ENCODE results near the gene PLK5. TPM values are rescaled to one million over a fixed set of nuclear protein-coding genes. Genes with fewer than 3 reads are reported as not detected.

Gene PLK5
- total and polyA plus RNA-seq, 2 donors (not counting 1 experiment from before 2014, with no cell fraction given): not detected

GRCh38 chr19:1486720-1487575 is 36.9 kb upstream of the PLK5 start:
- Histone ChIP-seq H3K9me3 (ENCODE audit: control extremely low read depth in 1 of 3, control insufficient read depth in 2 of 3, insufficient read depth in 1 of 3, low read length in 2 of 3) (peaks cover 0 to 12% (median 0%) of the 10 kb centered on the region in 3 donors), H3K4me2 (replicated peaks; ENCODE audit: low read depth, low read length, poor library complexity, severe bottlenecking) (no peak overlapping the region), H2AFZ (ENCODE audit: insufficient read depth, low read depth, low read length, poor library complexity, severe bottlenecking) (no peak overlapping the region), H3K27ac (ENCODE audit: low read length in 2 of 2) (no peak overlapping the region), H3K27me3 (replicated peaks in 1 of 4; ENCODE audit: control extremely low read depth in 1 of 4, control insufficient read depth in 3 of 4, insufficient read depth in 4 of 4, low read length in 3 of 4) (peaks cover 0 to 4% (median 1%) of the 10 kb centered on the region in 4 experiments), H4K20me1 (ENCODE audit: control insufficient read depth, insufficient read depth, low read length, poor library complexity, severe bottlenecking) (no peaks in the 10 kb centered on the region), H3K4me1 (ENCODE audit: control insufficient read depth in 2 of 2, insufficient read depth in 2 of 2, low read length in 2 of 2) (peaks cover 14 to 17% of the 10 kb centered on the region in 2 donors), H3K4me3 (ENCODE audit: control extremely low read depth in 1 of 5, extremely low read depth in 1 of 5, insufficient read depth in 1 of 5, low read depth in 2 of 5, low read length in 4 of 5) (no peak overlapping the region), H3K79me2 (ENCODE audit: control insufficient read depth, insufficient read depth, low read length) (no peaks in the 10 kb centered on the region), H3K9ac (ENCODE audit: low read length) (no peak overlapping the region), H3K36me3 (replicated peaks in 1 of 2; ENCODE audit: control extremely low read depth in 1 of 2, control insufficient read depth in 1 of 2, extremely low read depth in 1 of 2, insufficient read depth in 2 of 2, low read length in 1 of 2) (no peaks in the 10 kb centered on the region)
- Mint-ChIP-seq H3K27me3 (no peaks in the 10 kb centered on the region), H3K9me3 (ENCODE audit: insufficient read depth) (no peaks in the 10 kb centered on the region), H3K4me3 (no peak overlapping the region), H3K4me1 (peaks cover 15% of the 10 kb centered on the region), H3K27ac (no peak overlapping the region)
- intact Hi-C loops (cut with micrococcal nuclease): no loop called here
- POLR2A ChIA-PET: no interaction called here
- no peak for TF ChIP-seq EZH2 (IDR thresholded peaks at IDR 0.05; ENCODE audit: borderline replicate concordance, insufficient read depth, low read depth, low read length, poor library complexity, severe bottlenecking)
- TF ChIP-seq CTCF (IDR thresholded peaks at IDR 0.05): no peak
- 97% methylated on average over 53 of the region's 56 CpGs for WGBS (ENCODE audit: insufficient coverage)
- DNase-seq (no peak), ATAC-seq (ENCODE audit: low read depth) (no peak)
- CTCF ChIA-PET: no interaction called here

DNA sequence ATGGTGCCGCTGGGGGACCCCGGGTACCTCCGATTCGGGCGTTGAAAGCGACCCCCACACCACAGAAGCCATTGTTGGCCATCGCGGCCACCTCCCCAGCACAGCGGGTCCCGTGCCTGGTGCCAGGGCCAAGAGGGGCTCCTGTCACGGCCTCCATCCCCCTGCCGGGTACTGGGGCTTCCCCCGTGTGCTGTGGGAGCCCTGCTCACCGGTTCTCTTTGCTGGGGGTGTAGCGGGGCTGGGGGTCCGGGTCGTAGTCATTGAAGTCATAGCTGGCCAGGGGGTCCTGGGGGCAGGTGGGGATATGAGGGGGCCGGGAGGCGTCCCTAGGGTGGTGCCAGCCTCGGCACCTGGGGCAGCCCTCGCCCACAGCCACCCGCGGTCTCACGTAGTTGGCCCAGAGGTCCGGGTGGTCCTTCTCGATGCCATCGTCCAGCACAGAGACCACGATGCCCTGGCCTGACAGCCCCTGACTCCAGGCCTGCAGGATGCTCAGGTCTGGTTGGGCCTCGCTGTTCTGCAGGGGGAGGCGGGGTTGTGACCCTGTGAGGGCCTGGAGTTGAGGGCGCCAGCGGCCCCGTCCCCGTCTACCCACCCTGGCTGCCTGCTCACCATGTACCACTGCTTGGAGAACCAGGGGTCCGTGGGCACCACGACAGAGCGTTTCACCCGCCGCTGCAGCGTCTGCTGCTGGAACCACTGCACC is 36.1 kb upstream of the PLK5 start:
- Histone ChIP-seq H3K79me2 (ENCODE audit: control insufficient read depth, insufficient read depth, low read length) (no peaks in the 10 kb centered on the region), H3K9ac (ENCODE audit: low read length) (no peak overlapping the region), H2AFZ (ENCODE audit: insufficient read depth, low read depth, low read length, poor library complexity, severe bottlenecking) (no peak overlapping the region), H3K36me3 (replicated peaks in 1 of 2; ENCODE audit: control extremely low read depth in 1 of 2, control insufficient read depth in 1 of 2, extremely low read depth in 1 of 2, insufficient read depth in 2 of 2, low read length in 1 of 2) (no peaks in the 10 kb centered on the region), H3K4me2 (replicated peaks; ENCODE audit: low read depth, low read length, poor library complexity, severe bottlenecking) (no peak overlapping the region), H3K4me1 (ENCODE audit: control insufficient read depth in 2 of 2, insufficient read depth in 2 of 2, low read length in 2 of 2) (peaks cover 14 to 17% of the 10 kb centered on the region in 2 donors), H3K27me3 (replicated peaks in 1 of 4; ENCODE audit: control extremely low read depth in 1 of 4, control insufficient read depth in 3 of 4, insufficient read depth in 4 of 4, low read length in 3 of 4) (peaks cover 0 to 7% (median 1%) of the 10 kb centered on the region in 4 experiments), H4K20me1 (ENCODE audit: control insufficient read depth, insufficient read depth, low read length, poor library complexity, severe bottlenecking) (no peaks in the 10 kb centered on the region), H3K4me3 (ENCODE audit: control extremely low read depth in 1 of 5, extremely low read depth in 1 of 5, insufficient read depth in 1 of 5, low read depth in 2 of 5, low read length in 4 of 5) (no peak overlapping the region), H3K27ac (ENCODE audit: low read length in 2 of 2) (no peak overlapping the region), H3K9me3 (ENCODE audit: control extremely low read depth in 1 of 3, control insufficient read depth in 2 of 3, insufficient read depth in 1 of 3, low read length in 2 of 3) (peaks cover 0 to 12% (median 0%) of the 10 kb centered on the region in 3 donors)
- ChIA-PET CTCF (no interaction called here), POLR2A (no interaction called here)
- no peak for DNase-seq
- WGBS (ENCODE audit: insufficient coverage): 82% methylated on average over 40 of the region's 40 CpGs
- Mint-ChIP-seq H3K27me3 (no peaks in the 10 kb centered on the region), H3K9me3 (ENCODE audit: insufficient read depth) (no peaks in the 10 kb centered on the region), H3K27ac (no peak overlapping the region), H3K4me3 (no peak overlapping the region), H3K4me1 (peaks cover 15% of the 10 kb centered on the region)
- intact Hi-C loops (cut with micrococcal nuclease): no loop called here
- ATAC-seq (ENCODE audit: low read depth): no peak
- TF ChIP-seq EZH2 (IDR thresholded peaks at IDR 0.05; ENCODE audit: borderline replicate concordance, insufficient read depth, low read depth, low read length, poor library complexity, severe bottlenecking) (no peak), CTCF (IDR thresholded peaks at IDR 0.05) (no peak)
